ENCODE measurements around the gene RPS6KC1. TPM values are rescaled to one million over a fixed set of nuclear protein-coding genes. Genes with fewer than 3 reads are reported as not detected.

RPS6KC1 gene
- polyA plus RNA-seq, 3 donors = 8.9 to 16.0 (median 11.4) TPM

GRCh38 chr1:213244664-213245091 lies 193.6 kb downstream of the RPS6KC1 start:
- Mint-ChIP-seq H3K4me3 (no peak overlapping the region), H3K9me3 (peaks cover 0 to 1% (median 0%) of the 10 kb centered on the region in 7 donors), H3K27ac (no peak overlapping the region), H3K27me3 (ENCODE audit: low read depth in 3 of 3) (no peaks in the 10 kb centered on the region), H3K36me3 (peaks cover 39 to 40% of the 10 kb centered on the region in 2 donors), H3K4me1 (peaks cover 3% of the 10 kb centered on the region)
- peaks cover 21 to 47% of the 10 kb centered on the region in 2 donors for H3K36me3 ChIP-seq (replicated peaks in 1 of 2; ENCODE audit: control insufficient read depth in 1 of 2, insufficient read depth in 2 of 2, low read length in 2 of 2)
- H3K4me3 ChIP-seq (replicated peaks in 1 of 3; ENCODE audit: low read depth in 2 of 3, low read length in 3 of 3) = no peak overlapping the region
- H3K9me3 ChIP-seq (replicated peaks in 1 of 2; ENCODE audit: control insufficient read depth in 1 of 2, insufficient read depth in 1 of 2, low read length in 2 of 2) = no peaks in the 10 kb centered on the region
- no peaks in the 10 kb centered on the region for H3K79me2 ChIP-seq (ENCODE audit: insufficient read depth, low read length)
- intact Hi-C loops (cut with micrococcal nuclease) = loop anchor here in 1 of 2 donors (5.0 kb wide), 1 partner anchor 1083 kb away; no protein-coding TSS in a partner anchor
- H3K27me3 ChIP-seq (ENCODE audit: control insufficient read depth in 2 of 2, insufficient read depth in 2 of 2, low read length in 2 of 2) = no peaks in the 10 kb centered on the region
- H3K27ac ChIP-seq (ENCODE audit: low read depth in 1 of 2, low read length in 2 of 2) = no peak overlapping the region
- no peak overlapping the region for H3K4me2 ChIP-seq (replicated peaks; ENCODE audit: extremely low read depth, low read length, poor library complexity, severe bottlenecking)
- DNase-seq = peak; percentile 7 to 41 (median 21)
- no peaks in the 10 kb centered on the region for H4K20me1 ChIP-seq (ENCODE audit: insufficient read depth, low read length)
- no peak overlapping the region for H3K9ac ChIP-seq (ENCODE audit: insufficient read depth, low read length, poor library complexity, severe bottlenecking)
- no CpG with 5 or more reads among the region's 3 CpGs for WGBS (ENCODE audit: insufficient coverage)
- H2AFZ ChIP-seq (ENCODE audit: insufficient read depth, low read depth, low read length, poor library complexity, severe bottlenecking) = no peak overlapping the region
- H3K4me1 ChIP-seq (ENCODE audit: control insufficient read depth in 1 of 2, insufficient read depth in 2 of 2, low read length in 2 of 2) = no peaks in the 10 kb centered on the region
- peak; percentile 90 for TF ChIP-seq CTCF (IDR thresholded peaks at IDR 0.05)

DNA sequence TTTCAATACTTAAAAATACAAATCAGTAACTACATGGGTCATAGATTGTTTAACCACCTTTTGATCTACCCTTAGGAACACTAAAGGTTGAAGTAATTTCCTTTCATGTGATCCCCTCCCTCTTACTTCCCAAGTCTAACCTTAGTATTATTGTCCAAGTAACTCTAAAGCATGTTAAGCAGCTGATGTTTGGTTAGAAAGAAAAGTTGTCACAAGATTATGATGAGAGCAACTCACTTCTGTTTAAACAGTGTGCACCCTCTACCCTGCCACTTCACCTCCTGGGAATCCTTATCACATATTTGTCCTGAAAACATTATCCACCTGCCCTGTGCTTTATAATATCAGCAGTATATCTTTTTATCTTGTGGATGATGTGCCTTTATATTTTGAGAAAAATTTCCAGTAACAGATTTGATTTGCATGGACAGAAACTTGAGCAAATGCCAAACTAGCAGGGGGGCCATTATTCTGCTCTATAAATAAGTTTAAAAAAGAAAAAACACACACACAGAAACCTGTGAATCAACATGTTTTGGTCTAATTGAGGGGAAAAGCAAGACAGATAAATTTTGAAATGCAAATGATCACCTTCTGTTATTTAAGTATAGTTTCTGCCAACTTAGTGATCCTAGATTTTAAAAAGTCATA lies 194.3 kb downstream of the RPS6KC1 start:
- Histone ChIP-seq H3K9me3 (replicated peaks in 1 of 2; ENCODE audit: control insufficient read depth in 1 of 2, insufficient read depth in 1 of 2, low read length in 2 of 2) (no peaks in the 10 kb centered on the region), H3K9ac (ENCODE audit: insufficient read depth, low read length, poor library complexity, severe bottlenecking) (no peak overlapping the region), H3K27me3 (ENCODE audit: control insufficient read depth in 2 of 2, insufficient read depth in 2 of 2, low read length in 2 of 2) (no peaks in the 10 kb centered on the region), H3K27ac (ENCODE audit: low read depth in 1 of 2, low read length in 2 of 2) (no peak overlapping the region), H3K4me2 (replicated peaks; ENCODE audit: extremely low read depth, low read length, poor library complexity, severe bottlenecking) (no peak overlapping the region), H4K20me1 (ENCODE audit: insufficient read depth, low read length) (no peaks in the 10 kb centered on the region), H2AFZ (ENCODE audit: insufficient read depth, low read depth, low read length, poor library complexity, severe bottlenecking) (no peak overlapping the region), H3K79me2 (ENCODE audit: insufficient read depth, low read length) (no peaks in the 10 kb centered on the region), H3K36me3 (replicated peaks in 1 of 2; ENCODE audit: control insufficient read depth in 1 of 2, insufficient read depth in 2 of 2, low read length in 2 of 2) (peaks cover 21 to 41% of the 10 kb centered on the region in 2 donors), H3K4me1 (ENCODE audit: control insufficient read depth in 1 of 2, insufficient read depth in 2 of 2, low read length in 2 of 2) (no peaks in the 10 kb centered on the region), H3K4me3 (replicated peaks in 1 of 3; ENCODE audit: low read depth in 2 of 3, low read length in 3 of 3) (no peak overlapping the region)
- Mint-ChIP-seq H3K4me1 (peaks cover 3% of the 10 kb centered on the region), H3K27ac (no peak overlapping the region), H3K36me3 (peaks cover 38% of the 10 kb centered on the region in 2 donors), H3K9me3 (peaks cover 0 to 1% (median 0%) of the 10 kb centered on the region in 7 donors), H3K27me3 (ENCODE audit: low read depth in 3 of 3) (no peaks in the 10 kb centered on the region), H3K4me3 (no peak overlapping the region)
- no peak for TF ChIP-seq CTCF (IDR thresholded peaks at IDR 0.05)
- intact Hi-C loops (cut with micrococcal nuclease) = loop anchor here in 1 of 2 donors (5.0 kb wide), 1 partner anchor 1082 kb away; no protein-coding TSS in a partner anchor
- no peak for DNase-seq
